Prostate gland (tissue), 2 donors: Measurements from ENCODE around the gene DEFB129.

Experiments used
- CTCF ChIP-seq, 4 experiments: fragments of 200-600 bp in 2 of 4; fragments of 450-650 bp in 2 of 4; sonication (generic) in 2 of 4; IDR thresholded peaks; 1 replicate in 3 of 4; 2 replicates in 1 of 4; pipeline ENCODE4 v1.5.1; 2016 to 2019; ENCODE audit warnings: antibody characterized with exemption in 4 of 4, mild to moderate bottlenecking in 2 of 4, moderate library complexity in 2 of 4
- POLR2A ChIP-seq: fragments of 450-650 bp; IDR thresholded peaks from one replicate; pipeline ENCODE4 v1.6.1; 2016; ENCODE audit warnings: antibody characterized with exemption, mild to moderate bottlenecking

GRCh38 chr20:257419-257818 is 30.4 kb downstream of the DEFB129 start, which contains the start of gene DEFB132:
- TF ChIP-seq CTCF (IDR thresholded peaks at IDR 0.05) (no peak), POLR2A (no peak)
